GM23338 (cell line): ENCODE data around the gene PRKCQ.

ENCODE experiments used
- CREB1 ChIP-seq: fragments of 250-450 bp; sonication (Bioruptor Pico); IDR thresholded peaks from 2 replicates; pipeline ENCODE4 v1.5.0; 2020; ENCODE audit warnings: low read depth, mild to moderate bottlenecking, moderate library complexity
- EZH2 ChIP-seq: fragments of 200-600 bp; sonication (generic); IDR thresholded peaks from one replicate; pipeline ENCODE4 v1.8.0; 2017; ENCODE audit warnings: antibody characterized with exemption, mild to moderate bottlenecking, low read depth; ENCODE audit not compliant: unreplicated experiment
- EZH2phosphoT487 ChIP-seq: fragments of 200-600 bp; sonication (generic); IDR thresholded peaks from one replicate; pipeline ENCODE4 v1.8.1; 2018; ENCODE audit warnings: antibody characterized with exemption; ENCODE audit not compliant: unreplicated experiment
- JUNB ChIP-seq: IDR thresholded peaks from one replicate; pipeline ENCODE4 v1.6.1; 2016; ENCODE audit warnings: antibody characterized with exemption; ENCODE audit not compliant: unreplicated experiment
- POLR2AphosphoS5 ChIP-seq: IDR thresholded peaks from 2 replicates; pipeline ENCODE4 v1.6.1; 2016; ENCODE audit warnings: antibody characterized with exemption, low read depth
- REST ChIP-seq: IDR thresholded peaks from one replicate; pipeline ENCODE4 v1.6.1; 2018; ENCODE audit warnings: antibody characterized with exemption; ENCODE audit not compliant: unreplicated experiment
- STAT1 ChIP-seq: IDR thresholded peaks from one replicate; pipeline ENCODE4 v1.6.1; 2016; ENCODE audit warnings: antibody characterized with exemption; ENCODE audit not compliant: unreplicated experiment
- ZNF114 ChIP-seq: fragments of 250-450 bp; sonication (Bioruptor Pico); IDR thresholded peaks from 2 replicates; pipeline ENCODE4 v1.5.0; 2020; ENCODE audit warnings: mild to moderate bottlenecking, moderate library complexity
- ZNF331 ChIP-seq: fragments of 250-450 bp; sonication (Bioruptor Pico); IDR thresholded peaks from 2 replicates; pipeline ENCODE4 v1.5.0; 2020; ENCODE audit warnings: low read depth, mild to moderate bottlenecking, moderate library complexity
- TF ChIP-seq, protein P1 (sequence below), 2 experiments: fragments of 200-600 bp in 1 of 2; sonication (generic) in 1 of 2; conservative IDR thresholded peaks; 2 replicates each; pipeline versions ENCODE4 v1.5.1 to v1.6.1; 2016 to 2017; ENCODE audit warnings: antibody characterized with exemption in 2 of 2, low read depth in 2 of 2, mild to moderate bottlenecking in 2 of 2, moderate library complexity in 1 of 2
- TF ChIP-seq, protein P2 (sequence below): IDR thresholded peaks from 2 replicates; pipeline ENCODE4 v1.6.1; 2016; ENCODE audit warnings: antibody characterized with exemption

- TF ChIP-seq POLR2AphosphoS5 (no peak), EZH2 (no peak), STAT1 (no peak), CREB1 (no peak), REST (no peak), ZNF331 (CRISPR knock-in tag) (no peak), ZNF114 (CRISPR knock-in tag) (no peak), EZH2phosphoT487 (no peak), JUNB (no peak)
- TF ChIP-seq, protein P1, sequence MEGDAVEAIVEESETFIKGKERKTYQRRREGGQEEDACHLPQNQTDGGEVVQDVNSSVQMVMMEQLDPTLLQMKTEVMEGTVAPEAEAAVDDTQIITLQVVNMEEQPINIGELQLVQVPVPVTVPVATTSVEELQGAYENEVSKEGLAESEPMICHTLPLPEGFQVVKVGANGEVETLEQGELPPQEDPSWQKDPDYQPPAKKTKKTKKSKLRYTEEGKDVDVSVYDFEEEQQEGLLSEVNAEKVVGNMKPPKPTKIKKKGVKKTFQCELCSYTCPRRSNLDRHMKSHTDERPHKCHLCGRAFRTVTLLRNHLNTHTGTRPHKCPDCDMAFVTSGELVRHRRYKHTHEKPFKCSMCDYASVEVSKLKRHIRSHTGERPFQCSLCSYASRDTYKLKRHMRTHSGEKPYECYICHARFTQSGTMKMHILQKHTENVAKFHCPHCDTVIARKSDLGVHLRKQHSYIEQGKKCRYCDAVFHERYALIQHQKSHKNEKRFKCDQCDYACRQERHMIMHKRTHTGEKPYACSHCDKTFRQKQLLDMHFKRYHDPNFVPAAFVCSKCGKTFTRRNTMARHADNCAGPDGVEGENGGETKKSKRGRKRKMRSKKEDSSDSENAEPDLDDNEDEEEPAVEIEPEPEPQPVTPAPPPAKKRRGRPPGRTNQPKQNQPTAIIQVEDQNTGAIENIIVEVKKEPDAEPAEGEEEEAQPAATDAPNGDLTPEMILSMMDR (conservative IDR thresholded peaks at IDR 0.05; ENCODE audit: low read depth in 2 of 2): no peak
- TF ChIP-seq, protein P2, sequence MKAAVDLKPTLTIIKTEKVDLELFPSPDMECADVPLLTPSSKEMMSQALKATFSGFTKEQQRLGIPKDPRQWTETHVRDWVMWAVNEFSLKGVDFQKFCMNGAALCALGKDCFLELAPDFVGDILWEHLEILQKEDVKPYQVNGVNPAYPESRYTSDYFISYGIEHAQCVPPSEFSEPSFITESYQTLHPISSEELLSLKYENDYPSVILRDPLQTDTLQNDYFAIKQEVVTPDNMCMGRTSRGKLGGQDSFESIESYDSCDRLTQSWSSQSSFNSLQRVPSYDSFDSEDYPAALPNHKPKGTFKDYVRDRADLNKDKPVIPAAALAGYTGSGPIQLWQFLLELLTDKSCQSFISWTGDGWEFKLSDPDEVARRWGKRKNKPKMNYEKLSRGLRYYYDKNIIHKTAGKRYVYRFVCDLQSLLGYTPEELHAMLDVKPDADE: no peak
Measured at GRCh38 chr10:6561552-6561951, 18.5 kb downstream of the PRKCQ start.
